ENCODE data around the gene GID4.

Gene GID4

DNA sequence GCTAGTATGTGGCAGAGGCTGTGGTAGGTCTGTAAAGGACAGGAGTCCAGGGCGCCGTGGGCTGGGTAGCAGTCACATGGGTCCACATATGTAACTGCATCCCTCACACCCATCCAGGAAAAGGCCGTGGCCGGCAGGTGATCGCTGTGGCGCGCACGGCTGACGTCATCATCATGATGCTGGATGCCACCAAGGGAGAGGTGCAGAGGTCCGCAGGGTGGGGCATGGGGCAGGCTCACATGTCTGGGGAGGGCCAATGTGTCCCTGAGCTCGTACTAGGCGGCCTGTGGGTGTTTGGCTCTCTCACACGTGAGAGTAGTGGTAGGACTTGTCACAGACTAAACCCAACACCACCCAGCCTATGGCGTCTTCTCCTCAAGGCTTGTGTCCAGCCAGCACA is 60.3 kb downstream of the GID4 start:
- no peak for DNase-seq (ENCODE audit: low read depth in 2 of 3, low spot score in 1 of 3)

DNA sequence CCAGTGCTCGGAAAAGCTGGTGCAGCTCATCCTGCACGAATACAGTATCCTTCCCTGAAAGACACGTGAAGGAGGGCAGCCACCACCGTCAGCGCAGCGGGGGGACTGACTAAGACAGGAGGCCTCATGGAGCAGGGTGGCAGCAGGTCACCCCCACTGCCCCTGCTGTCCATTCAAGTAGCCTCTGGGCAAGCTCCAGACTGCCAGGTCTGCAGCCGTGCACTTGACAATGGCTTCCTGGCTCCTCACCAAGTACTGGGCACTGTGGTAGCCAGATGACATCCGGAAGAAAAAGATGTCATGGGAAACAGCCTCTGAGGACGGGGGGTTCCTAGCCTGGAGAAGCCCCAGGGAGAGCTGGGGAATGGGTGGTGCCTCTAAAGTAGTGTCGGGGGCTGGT is 61.4 kb downstream of the GID4 start:
- DNase-seq (ENCODE audit: low read depth in 2 of 3, low spot score in 1 of 3), result no peak

DNA sequence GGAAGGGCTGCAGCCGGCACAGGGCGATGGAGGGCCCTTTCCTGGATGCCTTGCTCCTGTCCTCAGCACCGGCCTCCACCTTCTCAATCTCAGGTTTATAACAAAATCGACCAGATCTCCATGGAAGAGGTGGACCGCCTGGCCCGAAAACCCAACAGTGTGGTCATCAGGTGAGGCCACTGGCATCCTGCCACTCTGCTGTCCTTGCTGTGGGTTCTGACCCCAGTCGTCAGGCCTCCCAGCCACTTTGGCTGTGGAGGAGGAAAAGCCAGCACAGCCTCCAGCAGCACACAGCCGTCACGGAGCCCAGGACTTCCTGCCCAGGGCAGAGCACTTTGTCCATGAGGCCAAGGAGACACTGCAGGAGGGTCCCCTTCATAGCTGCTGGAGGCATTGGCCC is 62.6 kb downstream of the GID4 start:
- no peak for DNase-seq (ENCODE audit: low read depth in 2 of 3, low spot score in 1 of 3)

DNA sequence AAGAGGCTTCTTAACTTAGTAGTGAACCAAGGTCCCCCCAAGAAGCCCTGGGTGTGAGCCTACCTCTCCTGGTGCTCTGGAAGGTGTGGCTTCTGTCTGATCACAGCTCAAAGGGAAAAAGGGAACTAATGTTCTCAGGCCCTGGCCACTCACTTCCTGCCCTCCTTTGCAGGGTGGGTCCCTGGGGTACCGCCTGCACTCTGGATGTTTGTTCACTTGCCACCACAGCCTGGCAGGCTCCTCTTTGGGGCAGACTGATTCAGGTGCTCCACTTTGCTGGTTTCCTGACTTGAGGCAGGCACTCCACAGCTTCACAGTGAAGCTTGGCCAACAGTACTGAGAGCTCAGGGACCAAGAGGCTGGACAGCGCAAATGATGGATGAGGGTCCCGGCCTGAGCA is 63.4 kb downstream of the GID4 start:
- no peak for DNase-seq (ENCODE audit: low read depth in 2 of 3, low spot score in 1 of 3)

DNA sequence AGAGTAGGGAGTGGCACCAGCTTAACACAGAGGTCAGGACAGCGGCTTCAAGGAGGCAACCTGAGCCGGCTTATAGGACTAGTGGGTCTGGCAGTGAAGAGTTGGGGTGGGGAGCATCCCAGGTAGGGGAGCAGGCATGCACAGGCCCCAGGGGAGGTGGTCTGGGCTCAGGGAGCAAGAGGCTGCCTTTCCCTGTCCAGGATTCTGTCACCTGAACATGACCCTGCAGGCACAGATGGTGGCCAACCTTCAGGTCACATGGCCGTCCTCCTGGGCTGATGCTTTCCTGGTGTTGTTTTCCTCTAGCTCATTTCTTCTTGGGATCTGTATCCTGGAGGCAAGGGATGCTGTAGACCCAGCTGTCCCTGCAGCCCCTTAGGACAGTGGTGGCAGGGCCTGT is 65.8 kb downstream of the GID4 start:
- no peak for DNase-seq (ENCODE audit: low read depth in 2 of 3, low spot score in 1 of 3)

DNA sequence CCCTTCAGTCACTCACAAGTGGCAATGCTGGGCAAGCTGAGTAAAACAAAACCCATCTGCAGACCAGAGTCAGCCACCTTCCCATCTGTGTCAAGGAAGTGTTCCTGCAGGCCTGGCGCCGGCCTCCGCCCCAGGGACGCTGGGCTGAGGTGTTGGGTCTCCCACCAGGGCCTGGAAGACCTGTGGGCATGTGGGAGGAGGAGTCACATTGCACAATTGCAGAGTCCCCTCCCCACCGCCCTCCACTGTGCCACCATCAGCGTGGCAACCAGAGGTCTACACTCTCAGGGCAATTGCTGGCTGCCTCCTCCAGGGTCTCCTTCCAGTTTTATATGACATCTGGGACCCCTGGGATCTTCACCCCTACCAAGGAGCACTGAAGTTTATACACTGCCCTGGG is 66.4 kb downstream of the GID4 start:
- DNase-seq (ENCODE audit: low read depth in 2 of 3, low spot score in 1 of 3), result no peak

DNA sequence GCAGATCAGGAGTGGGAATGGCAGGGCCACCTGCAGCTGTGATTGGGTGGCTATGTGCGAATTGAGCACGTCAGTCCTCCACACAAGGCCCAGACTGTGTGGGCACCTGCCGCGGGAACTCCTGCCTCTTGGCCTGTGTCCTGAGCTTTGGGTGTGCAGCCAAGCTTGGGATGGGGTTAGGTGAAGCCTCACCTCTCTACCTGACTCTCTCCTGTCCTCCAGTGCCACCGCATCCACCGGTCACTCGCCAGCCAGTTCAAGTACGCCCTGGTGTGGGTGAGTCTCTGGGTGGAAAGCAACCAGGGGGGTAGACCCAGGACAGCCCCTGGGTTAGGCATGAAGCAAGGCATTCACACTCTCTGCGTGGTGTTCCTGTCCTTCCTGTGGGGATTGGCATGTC is 67.0 kb downstream of the GID4 start:
- no peak for DNase-seq (ENCODE audit: low read depth in 2 of 3, low spot score in 1 of 3)

DNA sequence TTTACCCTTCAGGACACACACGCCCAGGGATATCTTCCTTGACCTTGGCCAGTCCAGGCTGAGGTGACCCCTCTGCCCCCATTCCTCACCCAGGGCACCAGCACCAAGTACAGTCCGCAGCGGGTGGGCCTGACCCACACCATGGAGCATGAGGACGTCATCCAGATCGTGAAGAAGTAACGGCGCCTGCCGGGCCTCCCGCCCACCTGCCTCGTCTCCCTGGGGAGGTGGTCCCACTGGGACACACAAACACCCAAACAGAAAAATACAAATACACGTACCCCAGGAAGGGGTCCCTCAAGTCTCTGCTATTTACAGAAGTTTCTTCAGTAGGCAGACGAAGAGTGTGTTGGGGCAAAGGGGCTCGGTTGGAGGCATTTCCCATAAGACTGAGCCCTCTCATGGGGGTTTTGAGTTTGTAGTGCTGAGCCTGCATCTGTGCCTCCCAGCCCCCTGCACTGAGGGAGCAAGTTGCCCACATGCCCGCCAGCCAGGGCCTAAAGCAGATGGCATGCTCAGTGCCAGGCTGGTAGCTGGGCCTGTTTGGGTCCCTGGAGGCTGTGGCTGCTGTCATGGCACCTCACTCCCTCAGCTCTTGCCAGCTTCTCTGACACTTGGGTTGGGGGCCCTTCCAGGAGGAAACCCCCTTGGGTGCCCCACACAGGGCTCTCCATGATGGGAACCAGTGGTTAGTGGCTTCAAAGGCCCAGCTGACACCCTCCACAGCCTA is 68.0 kb downstream of the GID4 start:
- no peak for DNase-seq (ENCODE audit: low read depth in 2 of 3, low spot score in 1 of 3)

DNA sequence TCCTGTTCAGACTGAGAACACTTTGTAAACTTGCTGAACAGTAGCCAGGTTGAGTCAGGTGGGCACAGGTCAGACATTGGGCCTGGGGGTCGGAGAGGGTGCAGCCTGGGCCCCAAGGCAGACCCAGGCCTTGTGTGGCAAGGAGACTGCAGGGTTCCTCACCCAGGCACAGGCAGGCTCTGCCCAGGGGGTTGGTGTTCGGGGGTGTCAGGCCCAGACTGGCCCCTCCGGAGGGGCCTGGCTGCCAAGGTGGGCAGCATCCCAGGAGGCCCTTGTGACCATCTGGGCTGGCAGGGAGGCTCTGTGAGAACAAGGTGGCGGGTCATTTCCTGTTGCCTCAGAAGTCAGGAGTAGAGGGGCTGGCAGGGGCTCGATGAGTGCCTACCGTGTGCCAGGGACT is 68.8 kb downstream of the GID4 start:
- DNase-seq (ENCODE audit: low read depth in 2 of 3, low spot score in 1 of 3), result no peak

DNA sequence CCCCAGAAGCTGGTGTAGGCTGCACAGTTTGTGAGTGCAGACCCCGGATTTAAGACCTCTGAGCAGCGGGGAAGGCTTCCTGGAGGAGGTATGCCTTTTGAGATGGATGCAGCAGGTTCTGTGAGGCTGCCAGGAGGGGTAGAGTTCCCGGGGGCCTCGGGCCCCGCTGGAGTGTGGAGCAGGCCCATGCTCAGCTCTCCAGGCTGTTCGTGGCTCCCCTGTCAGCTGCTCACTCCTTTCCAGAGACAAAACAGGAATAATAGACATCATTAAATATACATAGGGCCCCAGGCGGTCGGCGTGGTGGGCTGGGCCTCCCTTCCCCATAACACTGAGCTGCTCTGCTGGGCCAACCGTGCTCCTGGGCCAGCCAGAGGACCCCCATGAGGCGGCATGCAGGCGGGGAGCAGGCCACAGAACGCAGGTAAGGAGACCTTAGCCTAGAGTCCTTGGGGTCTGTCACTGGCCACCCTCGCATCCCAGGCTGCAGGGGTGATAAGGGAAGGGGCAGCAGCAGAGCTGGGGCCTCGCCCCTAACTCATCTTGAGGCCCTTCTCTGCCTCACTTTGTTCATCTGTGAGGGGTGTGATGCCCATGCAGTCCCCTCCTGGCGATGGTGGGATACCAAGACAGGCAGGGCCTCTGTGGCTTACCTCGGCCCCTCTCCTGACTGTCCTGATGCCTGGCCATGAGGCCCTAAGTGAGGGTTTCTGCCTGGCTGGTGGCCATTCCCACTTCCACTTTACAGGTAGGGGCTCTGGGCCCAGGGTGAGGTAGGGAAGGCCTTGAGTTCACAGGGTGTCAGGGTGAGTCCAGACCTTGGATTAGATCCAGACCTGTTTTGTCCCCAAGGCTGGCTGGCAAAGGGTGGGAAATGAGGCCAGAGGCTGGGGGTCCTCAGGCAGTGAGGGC is 69.4 kb downstream of the GID4 start, which contains the start of gene MYO15A:
MYO15A (plus strand) TSS at position 356 of the 912 bp plus-strand sequence. CDS start 10,045 bp downstream, outside the sequence.
- no peak for DNase-seq (ENCODE audit: low read depth in 2 of 3, low spot score in 1 of 3)

DNA sequence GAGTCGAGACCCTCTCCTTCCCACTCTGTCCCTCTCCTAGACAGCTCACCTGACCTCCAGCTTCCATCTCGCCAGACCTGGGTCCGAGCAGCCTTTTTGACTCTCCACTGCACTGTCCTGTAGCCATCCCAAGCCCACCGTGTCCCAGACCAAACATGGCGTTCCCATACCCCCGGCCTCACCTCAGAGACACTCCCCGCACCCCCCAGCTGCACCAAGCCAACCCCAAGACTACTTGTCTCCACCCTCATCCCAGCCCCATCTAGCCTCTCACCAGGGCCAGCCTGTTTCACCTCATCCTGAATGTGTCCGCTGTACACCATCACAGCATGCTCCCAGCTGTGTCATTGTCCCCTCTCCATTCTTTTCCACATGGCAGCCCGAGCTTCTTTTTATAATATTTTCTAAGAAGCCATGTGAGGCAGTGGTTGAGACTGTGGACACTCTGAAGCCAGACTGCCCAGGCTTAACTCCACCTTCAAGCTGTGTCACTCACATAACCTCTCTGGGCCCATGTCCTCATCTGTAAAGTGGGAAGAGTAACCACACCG is 70.8 kb downstream of the GID4 start:
- no peak for DNase-seq (ENCODE audit: low read depth in 2 of 3, low spot score in 1 of 3)

DNA sequence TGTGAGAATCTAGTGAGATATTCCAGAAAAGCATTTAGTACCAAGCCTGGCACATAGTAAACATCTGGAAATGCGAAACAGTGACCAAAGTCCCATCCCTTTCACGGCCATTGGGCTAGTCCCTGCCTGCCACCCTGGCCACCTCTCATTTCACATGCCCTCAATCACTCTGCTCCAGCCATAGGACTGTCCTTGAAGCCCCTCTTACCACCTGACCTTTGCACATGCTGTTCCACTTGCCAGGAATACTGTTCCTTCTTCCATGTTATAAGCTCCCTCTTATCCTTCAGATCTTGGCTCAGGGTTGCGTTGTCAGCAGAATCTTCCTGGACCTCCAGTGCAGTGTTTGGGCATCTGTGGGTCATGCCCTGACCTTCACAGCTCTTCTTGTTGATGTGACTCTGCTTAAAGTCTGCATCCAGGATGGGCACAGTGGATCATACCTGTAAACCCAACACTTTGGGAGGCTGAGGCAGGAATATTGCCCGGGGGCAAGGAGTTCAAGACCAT is 71.5 kb downstream of the GID4 start:
- no peak for DNase-seq (ENCODE audit: low read depth in 2 of 3, low spot score in 1 of 3)

DNA sequence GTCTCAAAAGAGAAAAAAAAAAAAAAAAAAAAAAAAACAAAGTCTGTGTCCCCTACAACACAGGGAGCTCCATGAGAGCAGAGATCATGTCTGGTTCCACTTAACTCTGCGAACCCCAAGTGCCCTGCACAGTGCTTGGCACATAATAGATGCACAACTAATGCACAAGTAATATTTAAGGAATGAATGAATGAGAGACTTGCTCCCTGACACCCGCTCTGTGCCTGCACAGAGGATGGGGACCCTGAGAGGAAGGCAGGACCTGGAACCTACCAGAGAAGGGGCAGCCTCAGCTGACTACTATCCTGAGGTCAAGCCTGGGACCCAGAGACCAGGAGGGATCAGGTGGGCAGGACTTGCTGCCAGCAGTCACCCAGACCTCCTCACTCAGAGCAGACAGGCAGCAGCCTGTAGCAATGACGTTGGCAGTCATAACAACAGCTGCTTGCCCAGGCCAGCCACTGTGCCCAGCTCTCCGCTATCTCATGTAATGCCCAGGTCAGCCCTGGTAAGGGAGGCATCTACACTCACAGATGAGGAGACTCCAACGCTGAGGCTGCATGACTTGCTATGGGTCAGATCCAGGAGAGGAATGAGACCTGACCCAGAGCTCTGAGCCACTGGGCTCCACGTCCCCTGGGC is 72.2 kb downstream of the GID4 start:
- DNase-seq (ENCODE audit: low read depth in 2 of 3, low spot score in 1 of 3), result no peak

DNA sequence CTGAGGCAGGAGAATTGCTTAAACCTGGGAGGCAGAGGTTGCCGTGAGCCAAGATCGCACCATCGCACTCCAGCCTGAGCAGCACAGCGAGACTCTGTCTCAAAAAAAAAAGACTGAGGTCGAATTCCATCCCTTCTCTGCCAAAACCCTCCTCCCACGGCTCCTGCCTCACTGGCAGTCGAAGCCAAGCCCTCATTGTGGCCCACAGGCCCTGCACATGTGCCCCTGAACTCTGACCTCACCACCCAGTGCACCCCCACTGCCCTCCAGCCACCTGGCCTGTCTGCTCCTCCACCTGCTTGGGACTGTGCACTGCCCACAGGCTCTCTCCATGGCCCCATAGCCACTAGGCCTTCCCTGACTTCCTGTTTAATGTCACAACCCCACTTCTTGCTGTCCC is 76.3 kb downstream of the GID4 start:
- no peak for DNase-seq (ENCODE audit: low read depth in 2 of 3, low spot score in 1 of 3)

DNA sequence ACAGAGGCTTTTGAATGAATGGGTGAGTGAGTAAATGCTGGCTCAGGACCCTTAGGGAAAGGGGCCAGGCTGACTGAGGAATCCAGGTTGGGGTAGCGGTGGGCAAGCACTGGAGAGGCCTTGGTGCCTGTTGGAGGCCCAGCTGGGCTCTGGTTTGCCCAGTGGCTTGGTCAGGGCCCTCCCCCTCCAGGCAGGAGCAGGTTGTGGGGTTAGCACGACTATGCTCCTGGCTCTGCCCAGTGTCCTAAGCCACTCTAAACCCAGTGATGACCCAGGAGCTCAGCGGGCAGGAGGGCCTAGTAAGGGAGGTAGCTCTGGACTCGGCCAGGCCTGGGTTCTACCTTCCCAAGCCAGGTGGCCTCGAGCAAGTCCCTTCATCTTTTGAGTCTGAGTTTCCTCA is 76.9 kb downstream of the GID4 start:
- DNase-seq (ENCODE audit: low read depth in 2 of 3, low spot score in 1 of 3), result no peak

DNA sequence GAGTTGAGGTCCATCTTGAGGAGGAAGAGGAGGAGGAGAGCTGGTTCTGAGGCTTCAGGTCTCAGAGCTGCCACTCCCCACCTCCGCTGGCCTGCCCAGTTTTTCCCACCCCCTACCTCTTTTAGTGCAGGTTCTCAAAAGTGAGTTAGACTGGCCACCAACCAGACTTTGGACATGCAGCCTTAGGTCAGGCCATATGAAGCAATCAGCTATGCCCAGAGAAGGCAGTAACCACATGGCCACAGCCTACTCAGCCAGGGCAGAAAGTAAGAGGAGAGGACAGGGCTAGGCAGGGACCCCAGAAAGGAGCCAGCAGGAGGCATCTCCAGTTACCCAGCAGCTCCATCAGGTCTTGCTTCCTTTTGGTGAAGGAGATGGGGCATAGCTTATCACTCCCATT is 78.3 kb downstream of the GID4 start:
- DNase-seq (ENCODE audit: low read depth in 2 of 3, low spot score in 1 of 3), result no peak
